Panc1 (cell line): Measurements from ENCODE around the gene METTL21C.

Source experiments
- CTCF ChIP-seq: fragments of 450-650 bp; IDR thresholded peaks from 2 replicates; pipeline ENCODE4 v1.5.1; 2017; ENCODE audit warnings: mild to moderate bottlenecking
- POLR2AphosphoS5 ChIP-seq: IDR thresholded peaks from 2 replicates; pipeline ENCODE4 v1.6.1; 2012; ENCODE audit warnings: mild to moderate bottlenecking, low read depth, low read length, moderate library complexity
- REST ChIP-seq, 2 experiments: IDR thresholded peaks; 2 replicates each; pipeline ENCODE4 v1.6.1; 2011 to 2012; ENCODE audit warnings: low read depth in 2 of 2, control low read depth in 1 of 2, low read length in 1 of 2, mild to moderate bottlenecking in 1 of 2, moderate library complexity in 1 of 2; ENCODE audit not compliant: insufficient read depth in 1 of 2

- TF ChIP-seq CTCF, result no peak
- no peak for TF ChIP-seq POLR2AphosphoS5
- no peak for TF ChIP-seq REST (IDR thresholded peaks at IDR 0.05; ENCODE audit: insufficient read depth in 1 of 2, low read depth in 2 of 2, low read length in 1 of 2)
These were observed 47.7 kb upstream of the METTL21C start for GRCh38 chr13:102742506-102742905.
